Measurements from ENCODE around the gene GOLGA1.
"Not testable (repeated sequence)": the region's sequence is repeated elsewhere in the genome, so short reads cannot be mapped to it uniquely, and the experiment has no call there.

GOLGA1 gene

DNA sequence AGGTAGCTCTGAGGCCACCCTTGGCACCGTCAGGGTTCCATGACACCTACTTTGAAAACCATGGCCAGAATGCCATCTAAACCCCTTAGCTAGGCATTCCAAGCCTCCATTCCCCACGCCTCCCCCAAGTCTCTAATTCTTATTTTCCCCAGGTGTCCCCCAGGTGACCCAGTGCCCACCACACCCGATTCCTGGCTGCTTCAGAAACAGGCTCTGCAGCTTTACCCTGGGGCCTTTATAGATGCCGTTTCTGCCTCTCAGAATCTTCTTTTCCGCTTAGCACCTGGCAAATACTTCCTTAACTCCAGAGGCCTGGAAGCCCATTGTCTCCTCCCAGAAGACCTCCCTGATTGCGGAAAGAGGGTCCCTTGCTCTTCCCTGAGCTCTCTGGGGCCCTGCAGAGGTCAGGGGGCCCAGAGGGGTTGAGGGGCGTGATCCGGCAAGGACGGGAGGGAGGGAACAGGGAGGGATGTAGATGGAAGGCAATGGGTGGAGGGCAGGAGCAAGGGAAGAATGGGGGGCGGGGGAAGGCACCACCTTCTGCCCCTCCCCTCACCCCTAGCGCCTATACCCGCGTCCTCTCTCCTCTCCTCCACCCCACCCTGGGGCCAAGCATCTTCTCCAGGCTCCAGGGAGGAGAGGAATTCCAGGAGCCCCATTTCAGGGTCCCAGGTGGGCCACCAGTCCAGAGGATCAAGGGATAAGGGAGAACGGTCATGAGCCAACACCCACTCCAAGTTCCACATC is 99.6 kb downstream of the GOLGA1 start:
- no peak for DNase-seq (ENCODE audit: low read depth in 2 of 2, low spot score in 1 of 2)

DNA sequence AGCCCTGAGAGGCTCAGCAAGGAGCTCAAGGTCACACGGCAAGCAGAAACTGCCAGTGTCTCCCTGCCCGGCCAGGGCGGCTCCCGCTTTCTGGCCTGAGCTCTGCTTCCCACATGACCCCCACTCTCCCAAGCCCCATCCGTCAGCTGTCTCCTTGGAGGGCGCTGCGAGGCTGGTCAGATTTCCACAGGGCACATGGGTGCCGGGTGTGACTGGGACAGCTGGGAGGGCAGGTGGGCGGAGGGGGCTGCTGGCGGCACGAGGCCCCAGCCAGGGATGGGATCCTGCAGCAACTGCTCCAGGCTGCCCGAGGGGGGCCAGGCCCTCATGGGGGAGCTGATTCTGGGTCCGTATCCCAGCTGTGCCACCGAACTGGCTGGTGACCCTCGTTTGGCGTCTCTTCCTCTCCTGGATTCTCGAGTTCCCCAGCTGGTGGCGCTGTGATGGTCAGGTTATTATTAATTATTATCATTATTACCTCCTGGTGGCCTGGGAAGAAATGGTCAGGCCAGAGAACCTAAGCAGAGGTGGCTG is 100.5 kb downstream of the GOLGA1 start:
- no peak for DNase-seq (ENCODE audit: low read depth in 2 of 2, low spot score in 1 of 2)

DNA sequence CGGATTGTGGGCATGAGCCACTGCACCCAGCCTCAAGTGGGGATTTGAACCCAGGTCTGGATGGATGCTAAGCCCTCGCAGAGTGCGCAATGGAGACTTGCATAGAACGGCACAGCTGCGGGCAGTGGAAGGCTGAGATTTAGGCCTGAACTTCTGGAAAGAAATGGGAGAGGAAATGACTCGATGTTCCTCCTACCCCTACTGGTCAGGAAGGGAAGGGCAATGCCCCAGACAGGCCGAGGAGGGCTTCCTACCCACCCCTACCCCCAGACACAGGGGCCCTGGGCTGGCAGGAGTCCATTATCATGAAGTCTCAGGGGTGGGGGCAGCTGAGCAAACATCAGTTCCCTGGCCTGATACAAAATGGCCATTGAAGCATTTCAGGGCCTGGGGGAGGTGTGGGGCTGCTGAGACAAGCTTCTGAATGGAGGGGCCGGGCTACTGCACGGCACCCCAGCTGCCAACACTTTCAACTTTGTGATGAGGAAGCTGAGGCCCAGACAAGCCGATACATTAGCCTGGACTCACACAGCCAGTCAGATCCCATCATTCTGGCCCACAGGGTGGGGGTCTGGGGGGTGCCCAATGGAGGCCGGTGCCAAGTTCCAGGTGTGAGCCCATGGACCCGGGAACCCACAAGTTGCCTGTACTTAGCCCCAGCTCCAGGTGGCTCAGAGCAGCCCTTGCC is 101.1 kb downstream of the GOLGA1 start:
- DNase-seq (ENCODE audit: low read depth in 2 of 2, low spot score in 1 of 2): no peak

DNA sequence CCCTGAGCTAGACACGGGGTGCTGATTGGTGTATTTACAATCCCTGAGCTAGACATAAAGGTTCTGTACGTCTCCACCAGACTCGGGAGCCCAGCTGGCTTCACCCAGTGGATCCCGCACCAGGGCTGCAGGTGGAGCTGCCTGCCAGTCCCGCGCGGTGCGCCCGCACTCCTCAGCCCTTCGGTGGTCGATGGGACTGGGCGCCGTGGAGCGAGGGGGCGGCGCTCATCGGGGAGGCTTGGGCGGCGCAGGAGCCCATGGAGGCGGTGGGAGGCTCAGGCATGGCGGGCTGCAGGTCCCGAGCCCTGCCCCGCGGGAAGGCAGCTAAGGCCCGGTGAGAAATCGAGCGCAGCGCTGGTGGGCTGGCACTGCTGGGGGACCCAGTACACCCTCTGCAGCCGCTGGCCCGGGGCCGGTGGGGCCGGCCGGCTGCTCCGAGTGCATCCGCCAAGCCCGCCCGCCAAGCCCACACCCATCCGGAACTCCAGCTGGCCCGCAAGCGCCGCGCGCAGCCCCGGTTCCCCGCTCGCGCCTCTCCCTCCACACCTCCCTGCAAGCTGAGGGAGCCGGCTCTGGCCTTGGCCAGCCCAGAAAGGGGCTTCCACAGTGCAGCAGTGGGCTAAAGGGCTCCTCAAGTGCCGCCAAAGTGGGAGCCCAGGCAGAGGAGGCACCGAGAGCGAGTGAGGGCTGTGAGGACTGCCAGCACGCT is 102.2 kb downstream of the GOLGA1 start:
- not testable (repeated sequence) for DNase-seq (ENCODE audit: low read depth in 2 of 2, low spot score in 1 of 2)

DNA sequence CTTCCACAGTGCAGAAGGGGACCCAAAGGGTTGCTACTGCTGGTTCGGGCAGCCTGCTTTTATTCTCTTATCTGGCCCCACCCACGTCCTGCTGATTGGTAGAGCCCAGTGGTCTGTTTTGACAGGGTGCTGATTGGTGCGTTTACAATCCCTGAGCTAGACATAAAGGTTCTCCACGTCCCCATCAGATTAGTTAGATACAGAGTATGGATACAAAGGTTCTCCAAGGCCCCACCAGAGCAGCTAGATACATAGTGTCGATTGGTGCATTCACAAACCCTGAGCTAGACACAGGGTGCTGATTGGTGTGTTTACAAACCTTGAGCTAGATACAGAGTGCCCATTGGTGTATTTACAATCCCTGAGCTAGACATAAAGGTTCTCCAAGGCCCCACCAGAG is 102.8 kb downstream of the GOLGA1 start:
- not testable (repeated sequence) for DNase-seq (ENCODE audit: low read depth in 2 of 2, low spot score in 1 of 2)

DNA sequence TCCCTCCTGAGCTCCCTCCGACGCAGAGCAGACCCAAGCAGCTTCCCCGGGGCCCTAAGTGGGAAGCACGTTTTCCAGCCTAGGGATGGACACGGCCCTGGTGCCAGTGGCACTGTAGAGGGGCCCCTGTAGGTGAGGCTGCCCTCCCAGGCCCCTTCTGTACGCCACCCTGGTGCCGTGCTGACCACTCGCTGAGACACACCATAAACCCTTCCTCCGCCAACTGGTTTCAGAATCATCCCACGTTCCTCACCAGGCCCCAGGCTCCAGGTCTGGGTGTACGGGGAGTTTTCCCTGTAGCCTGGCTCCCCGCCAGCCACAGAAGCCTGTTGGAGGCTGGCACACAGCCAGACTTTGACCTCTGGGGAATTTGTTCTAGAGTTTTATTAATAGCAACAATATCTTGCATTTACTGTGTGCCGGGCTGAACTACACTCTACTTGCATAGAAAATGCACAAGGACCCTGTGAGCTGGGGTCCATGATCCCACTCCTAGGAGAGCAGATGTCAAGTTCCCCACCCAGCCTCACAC is 105.8 kb downstream of the GOLGA1 start:
- no peak for DNase-seq (ENCODE audit: low read depth in 2 of 2, low spot score in 1 of 2)

DNA sequence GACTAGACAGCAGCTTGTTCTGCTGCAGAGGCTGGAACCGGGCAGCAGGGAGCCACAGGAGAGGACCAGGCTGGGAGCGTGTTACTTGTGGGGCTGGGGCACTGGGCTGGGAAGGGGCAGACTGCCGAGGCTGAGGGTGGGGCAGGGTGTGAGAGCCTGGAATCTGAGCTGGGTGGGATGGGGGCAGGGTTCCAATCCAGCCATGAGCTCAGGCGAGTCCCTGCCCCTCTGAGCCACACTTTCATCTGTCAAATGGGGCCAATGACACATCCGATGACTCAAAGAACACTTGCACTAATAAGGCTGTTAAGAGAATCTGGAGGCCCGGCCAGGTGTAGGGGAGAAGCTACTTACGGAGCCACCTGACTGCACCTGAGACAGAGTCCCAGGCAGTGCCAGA is 106.3 kb downstream of the GOLGA1 start:
- DNase-seq (ENCODE audit: low read depth in 2 of 2, low spot score in 1 of 2): no peak

DNA sequence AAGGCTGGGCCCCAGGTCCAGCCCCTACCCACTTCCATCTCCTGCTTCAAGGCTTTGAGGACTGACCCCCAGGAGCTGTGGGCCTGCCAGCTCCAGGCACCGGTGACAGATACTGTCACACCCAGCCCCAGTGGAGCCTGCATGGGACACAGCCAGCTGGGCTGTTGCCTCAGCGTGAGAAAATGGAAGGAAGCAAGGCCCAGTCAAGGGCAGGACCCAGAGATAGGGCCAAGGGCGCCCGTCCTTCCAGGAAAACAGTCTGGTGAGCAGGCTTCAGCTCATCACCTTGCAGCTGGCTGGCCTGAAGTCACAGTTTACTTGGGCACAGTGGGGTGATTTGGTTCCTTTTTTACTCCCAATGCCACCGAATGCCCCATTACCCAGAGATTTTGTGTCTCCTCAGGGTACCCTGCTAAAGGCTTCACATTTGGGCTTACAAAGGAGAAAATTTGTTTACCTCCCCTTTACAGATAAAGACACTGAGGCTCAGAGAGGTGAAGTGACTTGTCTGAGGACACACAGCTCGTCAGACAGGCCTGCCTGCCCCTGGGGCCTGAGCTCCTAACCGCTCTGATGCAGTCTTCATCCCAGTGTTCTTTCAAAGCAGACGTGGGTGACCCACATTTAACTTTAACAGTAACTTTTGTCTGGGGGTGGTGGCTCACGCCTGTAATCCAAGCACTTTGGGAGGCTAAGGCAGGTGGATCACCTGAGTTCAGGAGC is 109.1 kb downstream of the GOLGA1 start:
- DNase-seq (ENCODE audit: low read depth in 2 of 2, low spot score in 1 of 2): no peak

DNA sequence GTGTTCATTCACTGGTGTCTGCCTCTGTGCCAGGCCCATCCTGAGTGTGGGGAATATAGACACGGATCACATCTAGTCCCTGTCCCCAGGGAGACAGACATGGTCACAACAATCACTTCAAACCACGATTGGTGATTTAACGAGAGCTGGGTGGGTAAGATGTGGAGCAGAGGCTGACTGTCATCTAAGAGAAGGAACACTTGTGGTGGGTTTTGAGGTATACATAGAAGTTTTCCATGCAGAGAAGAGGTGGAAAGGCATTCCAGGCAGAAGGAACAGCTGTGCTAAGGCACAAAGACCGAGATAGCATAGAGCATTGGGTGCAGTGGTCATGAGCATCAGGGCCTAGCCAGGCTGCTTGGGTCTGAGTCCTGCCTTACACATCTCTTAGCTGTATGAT is 110.3 kb downstream of the GOLGA1 start:
- DNase-seq (ENCODE audit: low read depth in 2 of 2, low spot score in 1 of 2): no peak

DNA sequence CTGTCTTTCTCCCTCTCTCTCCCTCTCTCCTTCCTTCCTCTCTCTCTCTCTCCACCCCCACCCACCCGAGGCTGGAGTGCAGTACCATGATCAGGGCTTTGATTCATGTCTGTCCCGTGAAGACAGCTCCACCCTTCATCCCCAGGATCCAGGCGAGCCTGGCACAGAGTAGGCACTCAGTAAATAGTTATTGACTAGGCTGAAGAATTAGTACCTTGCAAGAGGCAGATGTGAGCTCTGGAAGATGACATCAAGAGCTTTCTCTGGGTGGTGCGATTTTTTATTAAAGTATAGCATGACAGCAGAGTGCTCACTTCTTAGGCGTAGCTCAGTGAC is 111.6 kb downstream of the GOLGA1 start:
- no peak for DNase-seq (ENCODE audit: low read depth in 2 of 2, low spot score in 1 of 2)

DNA sequence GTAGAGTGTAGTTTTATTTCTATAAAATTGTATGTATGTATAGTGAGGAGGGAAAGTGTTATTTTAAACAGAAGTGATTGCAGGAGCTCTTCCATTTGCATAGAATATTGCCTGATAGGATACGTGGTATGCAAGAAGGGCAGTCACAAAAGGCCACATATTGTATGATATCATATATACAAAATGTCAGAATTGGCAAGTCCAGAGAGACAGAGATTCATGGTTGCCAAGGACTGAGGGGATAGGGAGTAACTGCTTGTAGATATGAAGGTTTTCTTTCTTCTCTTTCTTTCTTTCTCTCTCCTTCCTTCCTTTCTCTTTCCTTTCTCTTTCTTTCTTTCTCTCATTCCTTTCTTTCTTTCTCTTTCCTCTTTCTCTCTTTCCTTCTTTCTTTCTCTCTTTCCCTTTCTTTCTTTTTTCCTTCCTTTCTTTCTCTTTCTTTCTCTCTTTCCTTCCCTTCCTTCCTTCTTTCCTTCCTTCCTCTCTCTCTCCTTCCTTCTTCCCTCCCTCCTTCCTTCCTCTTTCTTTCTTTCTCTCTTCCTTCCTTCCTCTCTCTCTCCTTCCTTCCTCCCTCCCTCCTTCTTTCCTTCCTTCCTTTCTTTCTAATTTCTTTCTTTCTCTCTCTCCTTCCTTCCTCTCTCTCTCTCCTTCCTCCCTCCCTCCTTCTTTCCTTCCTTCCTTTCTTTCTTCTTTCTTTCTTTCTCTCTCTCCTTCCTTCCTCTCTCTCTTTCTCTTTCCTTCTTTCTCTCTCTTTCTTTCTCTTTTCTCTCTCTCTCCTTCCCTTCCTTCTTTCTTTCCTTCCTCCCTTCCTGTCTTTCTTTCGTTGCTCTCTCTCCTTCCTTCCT is 112.2 kb downstream of the GOLGA1 start:
- no peak for DNase-seq (ENCODE audit: low read depth in 2 of 2, low spot score in 1 of 2)

Measured in stimulated activated CD8-positive, alpha-beta memory T cell treated with anti-CD3 and anti-CD28 coated beads, Interleukin-4, amount 100 ng/mL, for 1 hour (primary cell).